ENCODE results near the gene CLTC. TPM values are rescaled to one million over a fixed set of nuclear protein-coding genes. Genes with fewer than 3 reads are reported as not detected.

Gene CLTC
- total RNA-seq, 2 donors from 2014 or later, result 342 to 393 TPM

- Mint-ChIP-seq H3K27me3 (ENCODE audit: insufficient read depth) (no peaks in the 10 kb centered on the region), H3K4me3 (no peak overlapping the region), H3K9me3 (no peaks in the 10 kb centered on the region), H3K27ac (no peak overlapping the region), H3K36me3 (ENCODE audit: low read depth) (peaks cover 4% of the 10 kb centered on the region), H3K4me1 (peaks cover 6% of the 10 kb centered on the region)
- Histone ChIP-seq H3K4me3 (ENCODE audit: low read length) (no peak overlapping the region), H3K4me1 (ENCODE audit: control insufficient read depth, insufficient read depth, low read length) (no peaks in the 10 kb centered on the region), H3K27me3 (ENCODE audit: control insufficient read depth, insufficient read depth, low read length, poor library complexity, severe bottlenecking) (no peaks in the 10 kb centered on the region), H3K27ac (ENCODE audit: low read depth, low read length) (no peak overlapping the region), H3K36me3 (ENCODE audit: control insufficient read depth, insufficient read depth, low read length) (no peaks in the 10 kb centered on the region), H3K9me3 (ENCODE audit: control insufficient read depth, low read length) (no peaks in the 10 kb centered on the region), H3K9ac (ENCODE audit: extremely low read depth, low read length, poor library complexity, severe bottlenecking) (no peak overlapping the region)
- TF ChIP-seq CTCF (conservative IDR thresholded peaks at IDR 0.05), result no peak
- no peak for DNase-seq
Observed at GRCh38 chr17:59719526-59719925, 99.8 kb downstream of the CLTC start.

- Histone ChIP-seq H3K27me3 (ENCODE audit: control insufficient read depth, insufficient read depth, low read length, poor library complexity, severe bottlenecking) (no peaks in the 10 kb centered on the region), H3K4me3 (ENCODE audit: low read length) (no peak overlapping the region), H3K9ac (ENCODE audit: extremely low read depth, low read length, poor library complexity, severe bottlenecking) (no peak overlapping the region), H3K27ac (ENCODE audit: low read depth, low read length) (no peak overlapping the region), H3K4me1 (ENCODE audit: control insufficient read depth, insufficient read depth, low read length) (no peaks in the 10 kb centered on the region), H3K9me3 (ENCODE audit: control insufficient read depth, low read length) (no peaks in the 10 kb centered on the region), H3K36me3 (ENCODE audit: control insufficient read depth, insufficient read depth, low read length) (no peaks in the 10 kb centered on the region)
- Mint-ChIP-seq H3K4me3 (no peak overlapping the region), H3K4me1 (peaks cover 6% of the 10 kb centered on the region), H3K9me3 (no peaks in the 10 kb centered on the region), H3K27me3 (ENCODE audit: insufficient read depth) (no peaks in the 10 kb centered on the region), H3K36me3 (ENCODE audit: low read depth) (peaks cover 4% of the 10 kb centered on the region), H3K27ac (no peak overlapping the region)
- DNase-seq, result no peak
- WGBS, 2 experiments (ENCODE audit: insufficient coverage in 1 of 2, insufficient read length in 1 of 2), result 83 to 91% methylated on average over 3 to 4 of the region's 4 CpGs
- TF ChIP-seq CTCF (conservative IDR thresholded peaks at IDR 0.05), result no peak
Observed at GRCh38 chr17:59722623-59723022, 102.9 kb downstream of the CLTC start.

- no peak for DNase-seq
- Mint-ChIP-seq H3K4me1 (peaks cover 6% of the 10 kb centered on the region), H3K36me3 (ENCODE audit: low read depth) (peaks cover 4% of the 10 kb centered on the region), H3K27me3 (ENCODE audit: insufficient read depth) (no peaks in the 10 kb centered on the region), H3K27ac (no peak overlapping the region), H3K9me3 (no peaks in the 10 kb centered on the region), H3K4me3 (no peak overlapping the region)
- Histone ChIP-seq H3K27me3 (ENCODE audit: control insufficient read depth, insufficient read depth, low read length, poor library complexity, severe bottlenecking) (no peaks in the 10 kb centered on the region), H3K27ac (ENCODE audit: low read depth, low read length) (no peak overlapping the region), H3K9me3 (ENCODE audit: control insufficient read depth, low read length) (no peaks in the 10 kb centered on the region), H3K4me1 (ENCODE audit: control insufficient read depth, insufficient read depth, low read length) (no peaks in the 10 kb centered on the region), H3K36me3 (ENCODE audit: control insufficient read depth, insufficient read depth, low read length) (no peaks in the 10 kb centered on the region), H3K4me3 (ENCODE audit: low read length) (no peak overlapping the region), H3K9ac (ENCODE audit: extremely low read depth, low read length, poor library complexity, severe bottlenecking) (no peak overlapping the region)
- 63 to 77% methylated on average over 1 of the region's 1 CpG for WGBS, 2 experiments (ENCODE audit: insufficient coverage in 1 of 2, insufficient read length in 1 of 2)
- TF ChIP-seq CTCF (conservative IDR thresholded peaks at IDR 0.05), result no peak
Observed at GRCh38 chr17:59723041-59723440, 103.3 kb downstream of the CLTC start.
